HepG2 (cell line): ENCODE measurements around the gene EIF3A.
A peak's percentile ranks its signal among the peaks of the same experiment; 100 is the strongest.

ENCODE experiments used
- AGO2 ChIP-seq: fragments of 200-400 bp; formaldehyde crosslinking; optimal IDR thresholded peaks from 2 replicates; pipeline ENCODE3; 2017; ENCODE audit warnings: mild to moderate bottlenecking, low read depth, low read length, moderate library complexity
- CTCF ChIP-seq: sonication (generic); formaldehyde crosslinking; IDR thresholded peaks from 2 replicates; pipeline ENCODE4 v1.5.0; 2020; ENCODE audit warnings: mild to moderate bottlenecking, missing genetic modification reagents, moderate library complexity
- HIVEP1 ChIP-seq: sonication (generic); formaldehyde crosslinking; IDR thresholded peaks from 2 replicates; pipeline ENCODE4 v1.4.0; 2020; ENCODE audit warnings: mild to moderate bottlenecking, missing genetic modification reagents
- MIER2 ChIP-seq: IDR thresholded peaks from 2 replicates; pipeline ENCODE4 v1.6.1; 2016; ENCODE audit warnings: missing biosample characterization, missing genetic modification reagents
- SPEN ChIP-seq: sonication (generic); formaldehyde crosslinking; IDR thresholded peaks from 2 replicates; pipeline ENCODE4 v1.5.1; 2020; ENCODE audit warnings: low read depth, mild to moderate bottlenecking, missing genetic modification reagents
- TAF1 ChIP-seq: sonication (generic); formaldehyde crosslinking; IDR thresholded peaks from 2 replicates; pipeline ENCODE4 v1.4.0; 2020; ENCODE audit warnings: missing genetic modification reagents
- WIZ ChIP-seq: sonication (generic); formaldehyde crosslinking; IDR thresholded peaks from 2 replicates; pipeline ENCODE4 v1.5.1; 2020; ENCODE audit warnings: mild to moderate bottlenecking, missing genetic modification reagents
- ZBTB20 ChIP-seq: sonication (generic); formaldehyde crosslinking; IDR thresholded peaks from 2 replicates; pipeline ENCODE4 v1.8.1; 2023; ENCODE audit warnings: missing genetic modification reagents, low read depth, mild to moderate bottlenecking, borderline replicate concordance
- ZBTB44 ChIP-seq: sonication (generic); formaldehyde crosslinking; IDR thresholded peaks from 2 replicates; pipeline ENCODE4 v1.4.0; 2020; ENCODE audit warnings: missing genetic modification reagents
- ZNF362 ChIP-seq: sonication (generic); formaldehyde crosslinking; IDR thresholded peaks from 2 replicates; pipeline ENCODE4 v1.4.0; 2020; ENCODE audit warnings: missing genetic modification reagents, mild to moderate bottlenecking, borderline replicate concordance
- ZNF577 ChIP-seq: sonication (generic); formaldehyde crosslinking; IDR thresholded peaks from 2 replicates; pipeline ENCODE4 v1.4.0; 2020; ENCODE audit warnings: mild to moderate bottlenecking, low read depth, missing genetic modification reagents, borderline replicate concordance

GRCh38 chr10:119080521-119081259 lies at the start of gene EIF3A:
- TF ChIP-seq CTCF (CRISPR knock-in tag) (peak; percentile 5; the same call in 1 of the 2 replicates), ZNF577 (CRISPR knock-in tag) (no peak), MIER2 (no peak), TAF1 (CRISPR knock-in tag) (peak; percentile 99), AGO2 (peak; percentile 95), ZBTB20 (0 out of 2 replicates have a peak, but pooled peaks have one; percentile 41), SPEN (peak; percentile 84), WIZ (CRISPR knock-in tag) (no peak), ZNF362 (CRISPR knock-in tag) (no peak), HIVEP1 (CRISPR knock-in tag) (peak; percentile 34; the same call in 1 of the 2 replicates), ZBTB44 (CRISPR knock-in tag) (peak; percentile 72)
